Smooth muscle cell (in vitro differentiated cells): ENCODE data around the gene EZH2. TPM values are rescaled to one million over a fixed set of nuclear protein-coding genes. Genes with fewer than 3 reads are reported as not detected.

Experiments
- DNase-seq: peaks from one replicate; lab custom pipeline; 2025; ENCODE audit not compliant: unreplicated experiment; lab: John Stamatoyannopoulos, UW
- H2AFZ ChIP-seq: fragments of 200-600 bp; sonication (generic); 2 replicates; pipeline ENCODE4 v1.6.0; 2016; ENCODE audit warnings: antibody characterized with exemption, low read depth, mild to moderate bottlenecking
- H3F3A ChIP-seq: fragments of 200-600 bp; sonication (generic); 2 replicates; pipeline ENCODE4 v1.6.0; 2017; ENCODE audit warnings: antibody characterized with exemption, low read depth
- H3K27ac ChIP-seq: fragments of 200-600 bp; sonication (generic); 2 replicates; pipeline ENCODE4 v1.5.1; 2016; ENCODE audit warnings: low read depth, mild to moderate bottlenecking
- H3K27me3 ChIP-seq: fragments of 200-600 bp; sonication (generic); 2 replicates; pipeline ENCODE4 v1.6.1; 2016; ENCODE audit warnings: low read depth, mild to moderate bottlenecking
- H3K36me3 ChIP-seq: fragments of 200-600 bp; sonication (generic); 2 replicates; pipeline ENCODE4 v1.5.1; 2016; ENCODE audit warnings: low read depth
- H3K4me1 ChIP-seq: fragments of 200-600 bp; sonication (generic); 2 replicates; pipeline ENCODE4 v1.5.1; 2016; ENCODE audit warnings: low read depth
- H3K4me2 ChIP-seq: fragments of 200-600 bp; sonication (generic); 2 replicates; pipeline ENCODE4 v1.6.0; 2016; ENCODE audit warnings: mild to moderate bottlenecking
- H3K4me3 ChIP-seq: fragments of 200-600 bp; sonication (generic); 2 replicates; pipeline ENCODE4 v1.5.1; 2016; ENCODE audit warnings: mild to moderate bottlenecking
- H3K79me2 ChIP-seq: fragments of 200-600 bp; sonication (generic); 2 replicates; pipeline ENCODE4 v1.6.0; 2016; ENCODE audit warnings: low read depth, mild to moderate bottlenecking
- H3K9ac ChIP-seq: fragments of 200-600 bp; sonication (generic); 2 replicates; pipeline ENCODE4 v1.6.0; 2016; ENCODE audit warnings: low read depth
- H3K9me3 ChIP-seq: fragments of 200-600 bp; sonication (generic); replicated peaks from 2 replicates; pipeline ENCODE4 v1.5.1; 2016; ENCODE audit warnings: low read depth
- H4K20me1 ChIP-seq: fragments of 200-600 bp; sonication (generic); 2 replicates; pipeline ENCODE4 v1.6.0; 2016; ENCODE audit warnings: low read depth
- CTCF ChIP-seq: fragments of 200-600 bp; sonication (generic); IDR thresholded peaks from 2 replicates; pipeline ENCODE4 v1.5.1; 2017; ENCODE audit warnings: borderline replicate concordance, mild to moderate bottlenecking, antibody characterized with exemption; ENCODE audit not compliant: insufficient read depth, poor library complexity, severe bottlenecking
- WGBS: methylation state at CpG from one replicate; pipeline ENCODE4 v1.1.7; 2016; ENCODE audit warnings: low lambda C conversion rate; 5-methylcytosine and 5-hydroxymethylcytosine counted together
- polyA plus RNA-seq: library from polyadenylated mRNA; unstranded; fragments of >200 nt; fragmentation: Nextera tagmentation; extraction: Ambion mirVana; gene quantifications from 2 replicates; pipeline ENCODE4 v1.2.1, GENCODE V29; 2016
- total RNA-seq: library from RNA; depleted of rRNA; stranded (reverse); fragments of >200 nt; gene quantifications from 2 replicates; pipeline ENCODE4 v1.2.3, GENCODE V29; 2014

Gene EZH2
- total and polyA plus RNA-seq, 2 experiments from 2014 or later: 12.0 to 20.5 TPM

GRCh38 chr7:148814922-148815559, 69.0 kb downstream of the EZH2 start:
- Histone ChIP-seq H3K4me2 (no peak overlapping the region), H3K27ac (no peak overlapping the region)
- 85% methylated on average over 10 of the region's 10 CpGs for WGBS

GRCh38 chr7:148813890-148814289, 70.2 kb downstream of the EZH2 start:
- no peaks in the 10 kb centered on the region for H3K4me1 ChIP-seq
- no peak overlapping the region for H3K27ac ChIP-seq
- WGBS: 98% methylated on average over 9 of the region's 9 CpGs

More at GRCh38 chr7:148814922-148815559, 69.0 kb downstream of the EZH2 start:
- no peak for DNase-seq
- Histone ChIP-seq H3K9ac (no peak overlapping the region), H3F3A (no peaks in the 10 kb centered on the region), H3K4me1 (no peaks in the 10 kb centered on the region), H3K27me3 (no peaks in the 10 kb centered on the region), H3K79me2 (no peaks in the 10 kb centered on the region), H2AFZ (no peak overlapping the region), H3K36me3 (no peaks in the 10 kb centered on the region), H3K4me3 (no peak overlapping the region), H3K9me3 (no peaks in the 10 kb centered on the region), H4K20me1 (no peaks in the 10 kb centered on the region)
- TF ChIP-seq CTCF: no peak

GRCh38 chr7:148811892-148812291, 72.2 kb downstream of the EZH2 start:
- no peaks in the 10 kb centered on the region for H3K36me3 ChIP-seq

More at GRCh38 chr7:148813890-148814289, 70.2 kb downstream of the EZH2 start:
- TF ChIP-seq CTCF: no peak
- H3K79me2 ChIP-seq: no peaks in the 10 kb centered on the region
- H3K27me3 ChIP-seq: no peaks in the 10 kb centered on the region
- no peaks in the 10 kb centered on the region for H4K20me1 ChIP-seq
- H3F3A ChIP-seq: no peaks in the 10 kb centered on the region
- H3K4me2 ChIP-seq: no peak overlapping the region
- no peaks in the 10 kb centered on the region for H3K36me3 ChIP-seq
- no peak for DNase-seq
- H3K4me3 ChIP-seq: no peak overlapping the region
- H3K9me3 ChIP-seq: no peaks in the 10 kb centered on the region
- no peak overlapping the region for H3K9ac ChIP-seq
- H2AFZ ChIP-seq: no peak overlapping the region

More at GRCh38 chr7:148811892-148812291, 72.2 kb downstream of the EZH2 start:
- H3K4me3 ChIP-seq: no peak overlapping the region
- DNase-seq: no peak
- no peak overlapping the region for H3K27ac ChIP-seq
- H3K9ac ChIP-seq: no peak overlapping the region
- no peaks in the 10 kb centered on the region for H3K79me2 ChIP-seq
- WGBS: 96% methylated on average over 4 of the region's 4 CpGs
- H3K27me3 ChIP-seq: no peaks in the 10 kb centered on the region
- H3K4me2 ChIP-seq: no peak overlapping the region
- no peaks in the 10 kb centered on the region for H3K9me3 ChIP-seq
- H2AFZ ChIP-seq: no peak overlapping the region
- no peak for TF ChIP-seq CTCF
- H4K20me1 ChIP-seq: no peaks in the 10 kb centered on the region
- no peaks in the 10 kb centered on the region for H3F3A ChIP-seq
- no peaks in the 10 kb centered on the region for H3K4me1 ChIP-seq
